ENCODE data around the gene MZT2B. TPM values are rescaled to one million over a fixed set of nuclear protein-coding genes. Genes with fewer than 3 reads are reported as not detected.
"Not testable (repeated sequence)": the region's sequence is repeated elsewhere in the genome, so short reads cannot be mapped to it uniquely, and the experiment has no call there.

Gene MZT2B
- total and polyA plus RNA-seq, 2 experiments from 2014 or later = 126 to 346 TPM

GRCh38 chr2:130160131-130160530 is 21.9 kb upstream of the MZT2B start:
- Histone ChIP-seq H3K9me3 (ENCODE audit: low read depth) (no peaks in the 10 kb centered on the region), H3K4me1 (ENCODE audit: insufficient read depth) (no peaks in the 10 kb centered on the region), H3K9ac (no peak overlapping the region), H3K79me2 (ENCODE audit: insufficient read depth) (no peaks in the 10 kb centered on the region), H2AFZ (no peak overlapping the region), H3K36me3 (ENCODE audit: low read depth) (peaks cover 9% of the 10 kb centered on the region; the same call in 1 of the 2 replicates), H3K9me2 (ENCODE audit: insufficient read depth) (no peaks in the 10 kb centered on the region), H3K4me3 (no peak overlapping the region), H3F3A (ENCODE audit: insufficient read depth) (no peaks in the 10 kb centered on the region), H3K4me2 (ENCODE audit: unreplicated experiment) (no peak overlapping the region), H3K27ac (no peak overlapping the region), H4K20me1 (ENCODE audit: insufficient read depth) (no peaks in the 10 kb centered on the region), H3K27me3 (replicated peaks; ENCODE audit: insufficient read depth) (no peaks in the 10 kb centered on the region)
- WGBS, 2 experiments (ENCODE audit: low coverage in 1 of 2, low lambda C conversion rate in 2 of 2, missing lambda C conversion rate in 2 of 2) = 96 to 100% methylated on average over 6 of the region's 6 CpGs
- in situ Hi-C loops (cut with MboI) = no loop called here
- TF ChIP-seq EZH2phosphoT487 (IDR thresholded peaks at IDR 0.05; ENCODE audit: insufficient read depth, low read depth) = no peak
- TF ChIP-seq EZH2 (IDR thresholded peaks at IDR 0.05; ENCODE audit: insufficient read depth, poor library complexity, severe bottlenecking) = no peak
- DNase-seq = no peak

GRCh38 chr2:130160838-130161705 is 21.0 kb upstream of the MZT2B start:
- H3K79me2 ChIP-seq (ENCODE audit: insufficient read depth); H3K4me2 ChIP-seq (ENCODE audit: unreplicated experiment); H3K36me3 ChIP-seq (ENCODE audit: low read depth); H3K9me3 ChIP-seq (ENCODE audit: low read depth); H3K27me3 ChIP-seq (replicated peaks; ENCODE audit: insufficient read depth); DNase-seq; H3F3A ChIP-seq (ENCODE audit: insufficient read depth); in situ Hi-C loops (cut with MboI); H2AFZ ChIP-seq; H3K9me2 ChIP-seq (ENCODE audit: insufficient read depth); H3K4me3 ChIP-seq; H3K27ac ChIP-seq; H3K4me1 ChIP-seq (ENCODE audit: insufficient read depth); H4K20me1 ChIP-seq (ENCODE audit: insufficient read depth); H3K9ac ChIP-seq: not testable (repeated sequence)
- WGBS, 2 experiments (ENCODE audit: low coverage in 1 of 2, low lambda C conversion rate in 2 of 2, missing lambda C conversion rate in 2 of 2) = 83 to 87% methylated on average over 21 to 25 of the region's 25 CpGs

DNA sequence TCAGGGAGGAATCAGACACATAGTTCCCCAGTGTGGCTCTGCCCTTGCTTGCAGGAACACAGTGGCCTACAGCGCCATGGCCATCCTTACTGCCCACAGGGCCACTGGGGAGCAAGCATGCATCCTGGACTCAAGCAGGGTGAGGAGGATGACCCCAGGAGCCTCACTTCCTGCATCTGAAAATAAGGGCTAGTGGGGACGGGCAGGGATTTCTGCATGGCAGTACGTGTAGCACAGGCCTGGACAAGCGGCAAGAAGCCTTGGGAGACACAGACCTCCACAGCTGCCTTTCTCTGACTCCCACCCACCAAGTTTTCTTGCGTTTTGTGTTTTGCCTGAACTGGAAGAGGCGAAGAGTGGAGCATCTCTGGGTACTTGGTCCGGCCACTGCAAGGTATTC is 19.6 kb upstream of the MZT2B start:
- H3K9me2 ChIP-seq (ENCODE audit: insufficient read depth); H3K4me1 ChIP-seq (ENCODE audit: insufficient read depth); H3K36me3 ChIP-seq (ENCODE audit: low read depth); H3K79me2 ChIP-seq (ENCODE audit: insufficient read depth); H2AFZ ChIP-seq; H3K27me3 ChIP-seq (replicated peaks; ENCODE audit: insufficient read depth); DNase-seq; H3K27ac ChIP-seq; H3K9me3 ChIP-seq (ENCODE audit: low read depth); in situ Hi-C loops (cut with MboI); H3K4me3 ChIP-seq; H3F3A ChIP-seq (ENCODE audit: insufficient read depth); H4K20me1 ChIP-seq (ENCODE audit: insufficient read depth); H3K4me2 ChIP-seq (ENCODE audit: unreplicated experiment); H3K9ac ChIP-seq: not testable (repeated sequence)
- 94 to 96% methylated on average over 6 to 7 of the region's 7 CpGs for WGBS, 2 experiments (ENCODE audit: low coverage in 1 of 2, low lambda C conversion rate in 2 of 2, missing lambda C conversion rate in 2 of 2)

DNA sequence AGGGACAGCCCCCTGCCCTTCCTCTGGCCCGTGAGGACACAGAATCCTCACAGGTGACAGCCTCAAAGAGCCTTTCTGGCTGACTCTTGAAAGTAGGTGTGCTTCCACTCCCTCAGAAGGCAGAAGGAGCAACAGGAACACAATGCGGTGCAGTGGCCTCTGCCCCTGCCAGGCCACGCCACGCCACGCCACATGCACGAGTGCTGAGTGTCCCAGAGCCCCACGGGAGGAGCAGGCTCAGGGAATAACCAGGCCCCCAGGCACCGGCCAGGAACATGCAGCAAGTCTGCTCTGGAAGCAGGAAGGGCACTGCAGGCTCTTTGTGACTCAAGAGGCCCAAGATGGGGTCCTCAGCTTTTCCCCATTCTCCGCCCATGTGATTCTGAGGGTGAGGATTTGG is 19.1 kb upstream of the MZT2B start:
- TF ChIP-seq EZH2 (IDR thresholded peaks at IDR 0.05; ENCODE audit: insufficient read depth, poor library complexity, severe bottlenecking) = no peak
- no peak for TF ChIP-seq EZH2phosphoT487 (IDR thresholded peaks at IDR 0.05; ENCODE audit: insufficient read depth, low read depth)
- Histone ChIP-seq H3K4me2 (ENCODE audit: unreplicated experiment) (no peak overlapping the region), H3K9me2 (ENCODE audit: insufficient read depth) (no peaks in the 10 kb centered on the region), H3K27ac (no peak overlapping the region), H3F3A (ENCODE audit: insufficient read depth) (no peaks in the 10 kb centered on the region), H3K9ac (no peak overlapping the region), H3K9me3 (ENCODE audit: low read depth) (no peaks in the 10 kb centered on the region), H3K4me3 (no peak overlapping the region), H3K27me3 (replicated peaks; ENCODE audit: insufficient read depth) (no peaks in the 10 kb centered on the region), H3K36me3 (ENCODE audit: low read depth) (peaks cover 9% of the 10 kb centered on the region; the same call in 1 of the 2 replicates), H3K4me1 (ENCODE audit: insufficient read depth) (no peaks in the 10 kb centered on the region), H3K79me2 (ENCODE audit: insufficient read depth) (no peaks in the 10 kb centered on the region), H2AFZ (no peak overlapping the region), H4K20me1 (ENCODE audit: insufficient read depth) (no peaks in the 10 kb centered on the region)
- in situ Hi-C loops (cut with MboI) = no loop called here
- DNase-seq = no peak
- WGBS, 2 experiments (ENCODE audit: low coverage in 1 of 2, low lambda C conversion rate in 2 of 2, missing lambda C conversion rate in 2 of 2) = 93 to 96% methylated on average over 9 of the region's 9 CpGs

Data from GM23248 (cell line).